Sigmoid colon (tissue), 7 donors: Measurements from ENCODE around the gene SERINC5. TPM values are rescaled to one million over a fixed set of nuclear protein-coding genes. Genes with fewer than 3 reads are reported as not detected.

Experiments
- DNase-seq: peaks from one replicate; pipeline ENCODE4 v3.0.0-alpha.2; 2019
- H3K27ac ChIP-seq, 4 donors: fragments of 200-600 bp; sonication (generic); one replicate each; pipeline ENCODE4 v1.5.1; 2016 to 2019; ENCODE audit warnings: mild to moderate bottlenecking in 1 of 4
- H3K27me3 ChIP-seq, 3 donors: fragments of 200-600 bp; sonication (generic); one replicate each; pipeline ENCODE4 v1.5.1; 2019; ENCODE audit warnings: mild to moderate bottlenecking in 1 of 3
- H3K36me3 ChIP-seq, 4 donors: fragments of 200-600 bp; sonication (generic); one replicate each; pipeline ENCODE4 v1.5.1; 2016 to 2019
- H3K4me1 ChIP-seq, 4 donors: fragments of 200-600 bp; sonication (generic); one replicate each; pipeline ENCODE4 v1.5.1; 2017 to 2019
- H3K4me3 ChIP-seq, 4 donors: fragments of 200-600 bp; sonication (generic); one replicate each; pipeline ENCODE4 v1.5.1; 2017 to 2019; ENCODE audit warnings: mild to moderate bottlenecking in 2 of 4, moderate library complexity in 1 of 4
- H3K9me3 ChIP-seq, 4 donors: fragments of 200-600 bp in 3 of 4; sonication (generic) in 3 of 4; one replicate each; pipeline versions ENCODE4 v1.5.1 to v1.6.1; 2013 to 2019
- CTCF ChIP-seq, 4 experiments: fragments of 450-650 bp in 3 of 4; fragments of 200-600 bp in 1 of 4; IDR thresholded peaks; one replicate each; pipeline ENCODE4 v1.5.1; 2016 to 2019; ENCODE audit warnings: antibody characterized with exemption in 4 of 4, mild to moderate bottlenecking in 3 of 4, moderate library complexity in 2 of 4
- EP300 ChIP-seq, 4 donors: sonication (generic); formaldehyde crosslinking; IDR thresholded peaks; one replicate each; pipeline ENCODE4 v1.6.1; 2017; ENCODE audit warnings: antibody characterized with exemption in 4 of 4
- POLR2A ChIP-seq, 2 donors: fragments of 450-650 bp; IDR thresholded peaks; one replicate each; pipeline ENCODE4 v1.6.1; 2016; ENCODE audit warnings: antibody characterized with exemption in 2 of 2, mild to moderate bottlenecking in 2 of 2, moderate library complexity in 2 of 2
- POLR2AphosphoS5 ChIP-seq, 4 donors: sonication (generic); formaldehyde crosslinking; IDR thresholded peaks; one replicate each; pipeline ENCODE4 v1.6.1; 2017; ENCODE audit warnings: antibody characterized with exemption in 4 of 4
- WGBS, 2 donors: extraction: QIAGEN DNeasy Blood & Tissue Kit; methylation state at CpG; one replicate each; pipeline ENCODE4 v1.1.7; 2013; 5-methylcytosine and 5-hydroxymethylcytosine counted together
- intact Hi-C: fragments of 100-400 bp; cut with DNase I; formaldehyde crosslinking; loops from one replicate; pipeline ENCODE4 v1.15.1; 2023
- polyA plus RNA-seq, 3 donors: library from polyadenylated mRNA; stranded (reverse); fragments of 200-250 nt; gene quantifications; one replicate each; pipeline ENCODE4 v1.2.3, GENCODE V29; 2013
- total RNA-seq, 4 donors: library from RNA; depleted of rRNA; stranded (reverse); fragments of >200 nt; gene quantifications; one replicate each; pipeline ENCODE4 v1.1.0, GENCODE V29; 2016
- donor health status: healthy with polysubstance abuse.
- donor health status: Bipolar disorder and iron deficiency.
- donor health status: healthy.

Gene SERINC5
- total and polyA plus RNA-seq, 7 donors: 3.6 to 25.9 (median 9.6) TPM

- Histone ChIP-seq H3K36me3 (no peaks in the 10 kb centered on the region), H3K4me1 (no peaks in the 10 kb centered on the region), H3K27me3 (no peaks in the 10 kb centered on the region), H3K9me3 (no peaks in the 10 kb centered on the region), H3K27ac (no peak overlapping the region), H3K4me3 (no peak overlapping the region)
- intact Hi-C loops: no loop called here
- TF ChIP-seq EP300 (IDR thresholded peaks at IDR 0.05) (no peak), POLR2A (IDR thresholded peaks at IDR 0.05) (no peak), POLR2AphosphoS5 (IDR thresholded peaks at IDR 0.05) (no peak), CTCF (IDR thresholded peaks at IDR 0.05) (no peak)
- WGBS, 2 donors: 49 to 76% methylated on average over 2 of the region's 2 CpGs
- no peak for DNase-seq
These were observed 28.9 kb upstream of the SERINC5 start for GRCh38 chr5:80284720-80285119.

- TF ChIP-seq EP300 (IDR thresholded peaks at IDR 0.05): no peak
- TF ChIP-seq CTCF (IDR thresholded peaks at IDR 0.05): no peak
- TF ChIP-seq POLR2A (IDR thresholded peaks at IDR 0.05): no peak
- no peak for TF ChIP-seq POLR2AphosphoS5 (IDR thresholded peaks at IDR 0.05)
- intact Hi-C loops: no loop called here
- H3K4me3 ChIP-seq: no peak overlapping the region
- 56 to 86% methylated on average over 1 of the region's 1 CpG for WGBS, 2 donors
- DNase-seq: no peak
- no peaks in the 10 kb centered on the region for H3K27me3 ChIP-seq
- no peak overlapping the region for H3K27ac ChIP-seq
- no peaks in the 10 kb centered on the region for H3K9me3 ChIP-seq
- H3K4me1 ChIP-seq: no peaks in the 10 kb centered on the region
- no peaks in the 10 kb centered on the region for H3K36me3 ChIP-seq
These were observed 27.5 kb upstream of the SERINC5 start for GRCh38 chr5:80283360-80283759.

GRCh38 chr5:80282054-80282453 is 26.2 kb upstream of the SERINC5 start:
- Histone ChIP-seq H3K9me3 (no peaks in the 10 kb centered on the region), H3K4me1 (peaks cover 0 to 12% (median 5%) of the 10 kb centered on the region in 4 donors), H3K27me3 (no peaks in the 10 kb centered on the region), H3K27ac (no peak overlapping the region), H3K4me3 (no peak overlapping the region), H3K36me3 (no peaks in the 10 kb centered on the region)
- DNase-seq: no peak
- TF ChIP-seq POLR2A (IDR thresholded peaks at IDR 0.05): no peak
- TF ChIP-seq POLR2AphosphoS5 (IDR thresholded peaks at IDR 0.05): no peak
- no peak for TF ChIP-seq EP300 (IDR thresholded peaks at IDR 0.05)
- TF ChIP-seq CTCF (IDR thresholded peaks at IDR 0.05): no peak
- WGBS, 2 donors: 62 to 74% methylated on average over 3 of the region's 3 CpGs
- intact Hi-C loops: no loop called here

- WGBS, 2 donors: 78 to 81% methylated on average over 2 of the region's 2 CpGs
- Histone ChIP-seq H3K4me3 (no peak overlapping the region), H3K9me3 (no peaks in the 10 kb centered on the region), H3K27me3 (no peaks in the 10 kb centered on the region), H3K36me3 (no peaks in the 10 kb centered on the region), H3K27ac (peak overlapping the region in 1 of 4 donors; percentile 15), H3K4me1 (peaks cover 0 to 12% (median 5%) of the 10 kb centered on the region in 4 donors)
- TF ChIP-seq POLR2AphosphoS5 (IDR thresholded peaks at IDR 0.05) (peak in 2 of 4 donors; percentile 40 to 41), POLR2A (IDR thresholded peaks at IDR 0.05) (no peak)
- intact Hi-C loops: no loop called here
- no peak for DNase-seq
These were observed 21.3 kb upstream of the SERINC5 start for GRCh38 chr5:80277191-80277590.

- no peak overlapping the region for H3K4me3 ChIP-seq
- intact Hi-C loops: no loop called here
These were observed 20.3 kb upstream of the SERINC5 start for GRCh38 chr5:80276186-80276585.

More at GRCh38 chr5:80276186-80276585, 20.3 kb upstream of the SERINC5 start:
- Histone ChIP-seq H3K4me1 (peaks cover 0 to 12% (median 5%) of the 10 kb centered on the region in 4 donors), H3K27me3 (no peaks in the 10 kb centered on the region), H3K27ac (no peak overlapping the region), H3K9me3 (no peaks in the 10 kb centered on the region), H3K36me3 (no peaks in the 10 kb centered on the region)
- no peak for TF ChIP-seq CTCF (IDR thresholded peaks at IDR 0.05)
- TF ChIP-seq POLR2A (IDR thresholded peaks at IDR 0.05): no peak
- no peak for TF ChIP-seq POLR2AphosphoS5 (IDR thresholded peaks at IDR 0.05)
- no peak for TF ChIP-seq EP300 (IDR thresholded peaks at IDR 0.05)
- DNase-seq: no peak
